HG02759 (cell line): ENCODE measurements around the gene MYDGF.
"Not testable (repeated sequence)": the region's sequence is repeated elsewhere in the genome, so short reads cannot be mapped to it uniquely, and the experiment has no call there.

Experiments
- ATAC-seq: cut with Tn5 transposase; IDR thresholded peaks from one replicate; pipeline ENCODE4 v1.9.1; 2021; ENCODE audit warnings: mild to moderate bottlenecking, moderate library complexity; ENCODE audit not compliant: unreplicated experiment

The MYDGF gene

GRCh38 chr19:4701557-4701956 lies 31.4 kb upstream of the MYDGF start:
- ATAC-seq, result no peak

DNA sequence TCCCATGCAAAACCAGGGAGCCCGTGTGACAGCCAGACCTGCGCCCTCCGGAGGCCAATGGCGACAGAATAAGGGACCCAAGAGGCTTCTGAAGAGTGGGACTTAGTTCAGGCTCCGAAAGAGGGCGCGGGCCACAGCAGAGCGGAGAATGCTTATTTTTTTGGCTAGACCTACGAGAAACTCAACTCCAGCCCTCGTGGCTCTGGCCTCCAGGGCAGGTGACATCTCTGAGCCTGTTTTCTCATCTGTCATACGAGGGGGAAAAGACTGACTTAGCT lies 30.5 kb upstream of the MYDGF start:
- no peak for ATAC-seq

- ATAC-seq, result no peak
These were observed 29.9 kb upstream of the MYDGF start for GRCh38 chr19:4699826-4700692.

- ATAC-seq, result no peak
These were observed 27.2 kb upstream of the MYDGF start for GRCh38 chr19:4697304-4697703.

DNA sequence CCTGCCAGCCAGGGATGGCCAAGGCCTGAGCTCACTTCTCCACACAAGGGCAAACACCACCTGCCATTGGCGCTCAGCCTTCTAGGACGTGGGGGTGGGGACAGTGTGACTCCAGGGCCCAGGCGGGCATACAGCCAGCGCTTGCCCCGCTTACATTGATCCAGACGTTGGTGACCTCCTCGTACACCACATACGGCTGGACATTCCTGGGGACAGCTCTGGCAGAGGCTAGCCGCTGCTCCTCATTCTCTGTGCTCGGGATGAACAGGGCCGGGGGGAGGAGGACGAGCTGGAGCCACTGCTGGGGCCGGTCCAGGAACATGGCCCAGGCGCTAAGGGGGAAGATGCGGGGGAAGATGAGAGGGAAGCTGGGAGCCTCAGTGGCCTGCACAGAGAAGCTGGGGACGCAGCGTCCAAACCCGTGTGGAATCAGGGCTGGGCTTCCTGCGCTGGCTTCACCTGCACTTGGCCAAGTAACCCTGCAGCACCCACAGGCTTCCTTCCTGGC lies 25.1 kb upstream of the MYDGF start:
- ATAC-seq, result no peak

DNA sequence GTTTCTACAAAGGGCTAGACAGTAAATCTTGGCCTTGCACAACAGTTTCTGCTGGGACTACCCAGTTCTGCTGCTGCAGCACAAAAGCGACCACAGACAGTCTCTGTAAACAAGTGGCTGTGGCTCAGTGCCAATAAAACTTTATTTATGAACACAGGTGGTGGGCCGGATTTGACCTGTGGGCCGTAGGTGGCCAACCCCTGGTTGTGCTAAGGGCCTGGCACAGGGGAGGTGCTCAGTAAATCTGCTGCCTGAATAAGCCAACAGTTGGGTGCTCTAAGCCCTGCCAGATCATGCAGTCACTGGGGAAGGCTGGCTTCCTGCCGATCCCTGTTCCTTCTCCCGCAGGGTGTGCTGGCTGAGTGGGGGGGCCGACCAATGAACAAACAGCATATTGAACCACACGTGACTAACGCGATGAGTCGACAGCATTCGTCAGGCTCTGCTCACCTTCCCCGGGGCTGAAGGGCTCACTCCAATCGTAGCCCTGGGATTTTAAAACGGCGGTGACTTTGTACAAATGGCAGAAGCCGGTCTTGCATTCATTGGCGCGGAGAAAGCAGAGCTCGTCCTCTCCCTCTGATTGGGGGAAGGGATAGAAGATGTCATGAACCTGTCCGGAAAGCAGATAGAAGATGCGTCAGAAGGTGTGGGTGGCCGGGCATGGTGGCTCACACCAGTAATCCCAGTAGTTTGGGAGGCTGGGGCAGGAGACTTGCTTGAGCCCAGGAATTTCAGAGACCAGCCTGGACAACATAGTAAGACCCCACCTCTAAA lies 24.3 kb upstream of the MYDGF start:
- ATAC-seq, result no peak

GRCh38 chr19:4693471-4694121 lies 23.5 kb upstream of the MYDGF start:
- ATAC-seq, result no peak

- no peak for ATAC-seq
These were observed 22.9 kb upstream of the MYDGF start for GRCh38 chr19:4693078-4693350.

DNA sequence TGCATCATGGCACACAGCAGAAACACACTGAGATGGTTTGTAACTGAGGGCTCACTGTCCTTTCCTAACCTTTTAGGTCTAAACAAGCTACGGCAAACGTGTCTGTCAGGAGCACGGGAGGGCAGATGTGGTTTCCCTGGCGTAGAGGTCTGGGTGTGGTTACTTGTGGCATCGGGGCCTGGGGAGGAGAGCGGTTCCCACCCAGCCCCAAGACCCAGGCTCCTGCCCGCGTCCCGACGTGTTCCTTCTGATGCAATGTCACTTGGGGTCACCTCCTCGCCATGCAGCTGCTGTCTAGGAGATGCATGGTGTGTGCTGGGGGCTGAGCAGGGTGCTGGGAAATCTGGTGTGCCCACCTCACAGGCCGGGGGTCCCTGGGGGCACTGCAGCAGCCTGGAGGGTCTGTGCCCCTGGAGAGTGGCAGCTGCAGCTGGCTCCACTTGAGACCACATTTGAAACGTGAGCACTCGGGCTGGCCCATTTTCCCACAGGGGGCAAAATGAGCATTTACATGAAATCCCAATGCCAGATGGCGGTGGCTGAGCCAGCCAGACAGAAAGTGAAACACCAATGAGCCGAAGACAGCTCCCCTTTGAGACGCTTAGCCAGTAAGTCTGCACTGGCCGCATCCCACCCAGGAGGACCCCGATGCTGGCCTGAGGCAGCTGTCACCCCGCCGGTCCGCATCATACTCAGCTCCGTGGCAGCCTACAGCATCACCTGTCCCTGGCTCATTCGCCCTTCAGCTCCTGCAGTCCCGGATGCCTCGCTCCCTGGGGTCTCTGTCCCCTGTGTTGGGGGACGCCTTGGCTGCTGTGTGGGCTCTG lies 22.3 kb upstream of the MYDGF start:
- no peak for ATAC-seq

- no peak for ATAC-seq
These were observed 21.2 kb upstream of the MYDGF start for GRCh38 chr19:4691373-4691772.

- ATAC-seq, result no peak
These were observed 20.2 kb upstream of the MYDGF start for GRCh38 chr19:4690361-4690760.

GRCh38 chr19:4689403-4689802 lies 19.3 kb upstream of the MYDGF start:
- no peak for ATAC-seq

DNA sequence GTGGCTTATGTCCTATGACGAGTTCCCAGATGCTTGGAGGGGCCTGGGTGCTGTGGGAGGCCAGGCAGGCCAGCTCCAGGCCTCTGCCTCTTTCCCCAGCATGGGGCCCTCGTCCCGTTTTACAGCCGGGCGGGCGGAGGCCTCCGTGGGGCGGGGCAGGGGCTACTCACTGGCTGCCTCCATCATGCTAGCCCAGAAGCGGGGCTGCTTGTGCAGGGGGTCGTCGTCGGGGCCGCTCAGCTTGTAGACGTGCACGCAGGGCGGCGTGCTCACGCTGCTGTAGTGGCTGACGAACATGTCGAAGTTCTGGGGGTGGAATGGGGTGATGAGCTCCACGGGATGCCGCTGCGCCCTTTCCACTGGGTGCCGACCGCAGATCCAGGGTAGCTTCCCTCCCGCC lies 18.4 kb upstream of the MYDGF start:
- no peak for ATAC-seq

DNA sequence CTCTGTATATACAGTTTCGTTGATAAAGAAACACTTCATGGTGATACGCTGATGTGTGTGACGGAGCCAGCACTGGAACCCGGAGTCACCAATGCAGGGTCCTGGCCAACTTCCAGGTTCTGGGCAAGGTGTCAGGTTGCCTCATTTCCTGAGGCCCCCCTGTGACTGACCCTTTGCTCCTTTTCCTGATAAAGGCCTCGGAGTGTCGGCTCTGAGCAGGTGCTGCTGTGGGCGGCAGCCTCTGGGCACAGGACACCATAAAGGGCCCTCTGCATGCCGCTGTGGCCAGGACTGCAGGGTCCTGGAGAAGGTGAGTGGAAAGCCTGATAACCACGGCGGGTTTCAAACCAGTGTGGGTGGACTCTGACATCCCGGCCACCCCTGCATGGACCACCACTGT lies 17.3 kb upstream of the MYDGF start:
- no peak for ATAC-seq

DNA sequence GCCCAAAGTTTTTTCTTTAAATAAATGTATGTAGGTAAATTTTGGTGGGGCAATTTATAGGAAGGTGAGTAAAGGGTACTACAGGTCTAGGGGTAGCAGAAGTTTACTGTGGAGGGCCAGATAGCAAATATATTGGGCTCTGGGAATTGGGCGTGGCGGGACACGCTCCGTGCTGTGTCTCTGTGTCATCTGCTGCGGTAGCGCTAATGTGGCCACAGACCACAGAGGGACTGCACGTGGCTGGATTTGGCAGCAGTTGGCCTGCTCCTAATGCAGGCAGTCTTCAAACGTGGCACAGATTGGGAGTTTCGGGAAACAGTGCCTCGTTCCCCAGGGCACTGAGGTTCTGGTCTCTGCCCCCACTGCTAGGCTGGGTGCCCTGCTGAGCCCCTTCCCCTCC lies 16.6 kb upstream of the MYDGF start:
- no peak for ATAC-seq

GRCh38 chr19:4684312-4685095 lies 14.4 kb upstream of the MYDGF start:
- no peak for ATAC-seq

DNA sequence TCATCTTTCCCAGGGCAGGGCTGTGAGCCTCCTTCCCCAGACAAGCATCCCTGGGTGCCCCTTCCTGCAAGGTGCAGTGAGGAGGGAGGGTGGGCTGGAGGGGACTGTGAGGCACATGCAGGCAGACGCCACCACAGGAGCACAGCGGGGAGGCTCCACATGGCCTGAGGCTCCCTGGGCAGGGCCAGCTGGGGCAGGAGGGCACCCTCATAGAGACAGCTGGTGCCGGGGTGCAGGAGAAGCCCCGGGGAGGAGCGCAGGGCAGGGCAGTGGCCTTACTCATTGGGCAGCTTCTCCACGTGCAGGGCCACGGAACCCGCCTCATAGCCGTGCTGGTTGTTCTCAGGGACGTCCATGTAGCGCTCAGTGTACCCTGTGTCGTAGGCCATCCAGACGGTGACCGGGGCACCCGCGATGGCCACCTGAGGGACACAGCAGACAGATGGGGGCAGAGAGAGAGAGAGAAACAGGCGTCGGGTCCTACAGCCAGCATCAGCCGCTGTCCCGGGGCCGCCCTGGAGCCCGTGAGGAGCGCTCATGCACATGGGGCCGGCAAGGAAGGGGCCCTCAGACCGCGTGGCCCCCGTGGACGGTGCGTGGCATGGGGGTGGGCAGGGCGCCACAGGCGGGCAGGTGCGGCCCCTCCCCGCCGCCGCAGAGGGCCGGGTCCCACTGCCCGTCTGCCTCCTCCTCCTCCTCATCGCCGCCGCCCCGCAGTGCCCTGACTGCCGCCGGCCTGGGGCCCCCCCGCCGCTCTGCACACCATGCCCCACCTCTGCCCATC lies 12.5 kb upstream of the MYDGF start:
- no peak for ATAC-seq

DNA sequence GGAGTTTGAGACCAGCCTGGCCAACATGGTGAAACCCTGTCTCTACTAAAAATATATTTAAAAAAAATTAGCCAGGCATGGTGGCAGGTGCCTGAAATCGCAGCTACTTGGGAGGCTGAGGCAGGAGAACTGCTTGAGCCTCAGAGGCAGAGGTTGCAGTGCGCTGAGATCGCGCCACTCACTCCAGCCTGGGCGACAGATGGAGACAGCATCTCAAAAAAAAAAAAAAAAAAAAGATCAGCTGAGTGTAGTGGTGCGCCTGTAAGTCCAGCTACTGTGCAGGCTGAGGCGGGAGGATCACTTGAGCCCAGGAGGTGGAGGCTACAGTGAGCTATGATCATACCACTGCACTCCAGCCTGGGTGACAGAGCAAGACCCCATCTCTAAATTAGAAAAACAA lies 9.9 kb upstream of the MYDGF start:
- ATAC-seq, result not testable (repeated sequence)
